Motor neuron (in vitro differentiated cells): ENCODE results near the gene SCGN. TPM values are rescaled to one million over a fixed set of nuclear protein-coding genes. Genes with fewer than 3 reads are reported as not detected.
A peak's percentile ranks its signal among the peaks of the same experiment; 100 is the strongest.

ENCODE experiments used
- ATAC-seq, 8 experiments: fragments of 200-7000 bp; cut with Tn5 transposase; replicated peaks in 6 of 8; 2 replicates each; pipeline ENCODE4 v1.8.0; 2021; ENCODE audit warnings: mild to moderate bottlenecking in 8 of 8, moderate library complexity in 8 of 8
- H3K27ac ChIP-seq, 2 donors: fragments of 250-450 bp; sonication (Bioruptor Pico); 2 replicates each; pipeline ENCODE4 v1.9.0; 2021; ENCODE audit warnings: antibody characterized with exemption in 2 of 2, mild to moderate bottlenecking in 2 of 2, moderate library complexity in 1 of 2
- H3K4me1 ChIP-seq, 2 donors: fragments of 250-450 bp; sonication (Bioruptor Pico); replicated peaks in 1 of 2; 2 replicates each; pipeline ENCODE4 v1.6.1; 2021; ENCODE audit warnings: antibody characterized with exemption in 2 of 2, mild to moderate bottlenecking in 2 of 2, moderate library complexity in 1 of 2
- H3K4me3 ChIP-seq, 5 donors: fragments of 250-450 bp; sonication (Bioruptor Pico); 2 replicates each; pipeline ENCODE4 v1.9.0; 2021; ENCODE audit warnings: antibody characterized with exemption in 5 of 5, mild to moderate bottlenecking in 5 of 5, moderate library complexity in 4 of 5
- WGBS, 10 experiments: fragments of 450-650 bp; shearing (Covaris generic); methylation state at CpG; one replicate each; pipeline ENCODE4 v1.0.0; 2022; 5-methylcytosine and 5-hydroxymethylcytosine counted together
- in situ Hi-C, 9 experiments: fragments of 400-800 bp; cut with MboI; loops; one replicate each; pipeline ENCODE4 v1.15.0; 2021; ENCODE audit warnings: low sequenced_read_pairs in 9 of 9, low pct_unique_long_range_greater_than_20kb in 2 of 9; ENCODE audit not compliant: unreplicated experiment in 9 of 9
- total RNA-seq, 8 experiments: library from RNA; unstranded; fragments of 300-600 nt; gene quantifications; 2 replicates each; pipeline versions ENCODE4 v1.2.3 to v1.2.4, GENCODE V29; 2022

The SCGN gene
- total RNA-seq, 8 experiments from 2014 or later, result 0.27 to 10.2 (median 2.3) TPM; not detected in 1

DNA sequence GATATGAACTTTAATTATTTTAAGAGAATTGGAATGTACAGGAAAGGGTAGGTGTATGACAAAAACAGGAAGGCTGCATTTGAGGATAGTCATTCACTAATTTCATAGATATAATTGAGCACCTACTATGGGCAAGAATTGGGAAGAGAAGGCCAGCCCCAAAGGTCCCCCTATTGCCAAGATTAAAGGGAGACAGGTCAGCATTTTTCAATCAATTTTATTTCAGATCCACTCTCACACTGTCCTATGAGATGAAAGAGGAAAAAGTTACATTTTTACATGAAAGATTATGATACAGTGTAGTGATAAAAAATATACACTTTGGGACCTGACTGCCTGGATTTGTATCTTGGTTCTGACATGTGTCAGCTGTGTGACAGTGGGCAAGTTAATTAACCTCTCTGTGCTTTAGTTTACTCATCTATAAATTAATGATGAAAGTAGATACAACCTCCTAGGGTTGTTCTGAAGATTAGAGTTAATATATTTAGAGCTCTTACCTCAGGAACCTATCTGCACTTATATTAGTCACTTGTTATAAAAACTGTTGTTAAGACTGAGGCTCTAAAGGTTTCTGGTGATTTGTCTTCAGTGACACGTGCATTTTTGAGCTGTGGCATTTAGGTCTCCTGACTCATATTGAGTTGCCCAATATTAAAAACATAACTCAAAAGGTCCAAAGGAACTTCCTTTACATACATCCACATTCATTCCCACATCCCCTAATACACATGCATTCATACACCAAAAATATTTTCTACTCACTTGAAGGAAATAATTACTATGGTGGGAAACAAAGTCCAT is 45.7 kb downstream of the SCGN start:
- no peak for ATAC-seq
- Histone ChIP-seq H3K4me3 (no peak overlapping the region), H3K4me1 (no peaks in the 10 kb centered on the region), H3K27ac (no peak overlapping the region)
- 0 to 78% (median 50%) methylated on average over 1 of the region's 1 CpG; no CpG with 5 or more reads in 3 of the 10 experiments for WGBS, 10 experiments
- in situ Hi-C loops, result no loop called here

DNA sequence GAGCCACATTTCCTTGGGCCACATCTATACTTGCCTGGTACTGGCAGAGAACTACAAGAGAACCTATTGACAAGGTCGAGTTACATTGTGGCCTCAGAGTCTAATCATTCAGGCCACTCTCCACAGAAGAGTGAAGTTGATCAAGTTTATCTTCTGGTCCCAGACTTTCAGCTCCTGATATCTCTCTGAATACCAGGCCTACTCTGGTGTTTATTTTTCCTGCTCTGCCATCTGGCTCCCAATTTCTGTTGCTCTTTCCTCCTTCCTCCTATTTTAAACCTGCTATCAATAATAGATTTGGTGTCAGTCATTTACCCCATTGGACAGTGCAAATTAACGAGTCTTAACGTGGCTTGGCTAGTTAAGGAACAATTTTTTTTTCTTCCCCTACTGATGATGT is 46.6 kb downstream of the SCGN start:
- ATAC-seq, result no peak
- in situ Hi-C loops, result no loop called here
- Histone ChIP-seq H3K4me3 (no peak overlapping the region), H3K27ac (no peak overlapping the region), H3K4me1 (no peaks in the 10 kb centered on the region)
- WGBS, 10 experiments, result 18 to 100% (median 50%) methylated on average over 1 to 3 of the region's 3 CpGs; no CpG with 5 or more reads in 1 of the 10 experiments

DNA sequence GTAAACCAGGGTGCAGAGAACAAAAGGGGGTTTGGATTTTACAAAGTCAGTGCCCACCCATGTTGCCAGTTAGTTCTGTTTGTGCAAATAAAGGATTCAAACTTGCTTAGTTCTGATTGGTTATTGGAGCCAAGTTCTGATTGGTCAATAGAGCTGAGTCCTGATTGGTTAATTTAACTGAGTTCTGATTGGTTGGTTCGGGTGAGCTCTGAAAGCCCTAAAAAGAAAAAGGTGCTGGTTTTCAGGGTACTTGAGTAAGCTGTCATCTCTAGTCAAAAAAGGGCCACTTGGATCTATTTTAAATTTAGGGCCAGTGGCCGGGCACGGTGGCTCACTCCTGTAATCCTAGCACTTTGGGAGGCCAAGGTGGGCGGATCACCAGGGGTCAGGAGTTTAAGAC is 47.6 kb downstream of the SCGN start:
- H3K4me1 ChIP-seq, result no peaks in the 10 kb centered on the region
- WGBS, 10 experiments, result 36 to 100% (median 88%) methylated on average over 1 to 3 of the region's 4 CpGs; no CpG with 5 or more reads in 2 of the 10 experiments
- no peak overlapping the region for H3K27ac ChIP-seq
- in situ Hi-C loops, result loop anchor here in 1 of 9 experiments (25.0 kb wide), 1 partner anchor 437 kb away; no protein-coding TSS in a partner anchor
- no peak for ATAC-seq
- no peak overlapping the region for H3K4me3 ChIP-seq

DNA sequence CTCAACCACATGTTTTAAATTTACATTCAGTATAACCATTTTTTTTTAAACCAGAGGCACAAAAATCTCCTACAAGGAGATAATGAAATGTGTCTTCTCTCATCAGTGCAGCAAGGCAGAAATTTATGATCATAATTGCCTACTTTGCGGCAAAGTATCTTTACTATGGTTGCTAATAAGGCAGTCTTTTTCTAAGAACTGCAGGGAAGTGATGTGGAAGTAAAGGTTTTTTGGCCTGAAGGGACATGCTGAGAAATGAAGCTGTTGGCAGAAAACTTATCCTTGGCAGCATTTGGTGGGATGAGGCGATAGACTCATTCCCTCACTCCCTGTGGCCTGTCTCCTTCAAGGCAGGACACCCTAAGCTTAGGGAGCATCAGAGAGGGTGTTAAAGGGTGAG is 48.7 kb downstream of the SCGN start:
- Histone ChIP-seq H3K4me1 (no peaks in the 10 kb centered on the region), H3K27ac (no peak overlapping the region), H3K4me3 (no peak overlapping the region)
- WGBS, 10 experiments, result 8 to 100% (median 100%) methylated on average over 1 to 2 of the region's 2 CpGs; no CpG with 5 or more reads in 2 of the 10 experiments
- no peak for ATAC-seq
- in situ Hi-C loops, result loop anchor here in 1 of 9 experiments (25.0 kb wide), 1 partner anchor 438 kb away; no protein-coding TSS in a partner anchor

DNA sequence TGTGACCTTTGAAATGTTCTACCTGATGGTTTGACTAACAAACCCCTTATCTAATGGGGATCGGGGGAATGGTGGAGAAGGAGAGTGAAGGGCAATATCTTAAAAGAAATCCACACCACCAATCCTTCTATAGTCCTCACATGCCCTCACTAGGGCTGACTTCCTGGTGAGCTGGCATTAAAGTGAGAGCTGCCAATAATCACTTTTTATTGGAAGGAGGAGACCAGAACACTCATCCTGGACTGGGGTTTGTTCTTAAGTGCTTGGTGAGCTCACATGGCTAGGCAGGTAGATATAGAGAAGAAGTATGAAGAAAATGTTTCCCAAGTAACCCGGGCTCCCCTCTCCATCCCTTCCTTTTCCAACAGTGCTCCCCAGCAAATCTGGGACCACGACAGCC is 49.8 kb downstream of the SCGN start:
- 0 to 100% (median 85%) methylated on average over 1 to 3 of the region's 3 CpGs; no CpG with 5 or more reads in 2 of the 10 experiments for WGBS, 10 experiments
- no peak overlapping the region for H3K4me3 ChIP-seq
- no peak for ATAC-seq
- H3K27ac ChIP-seq, result no peak overlapping the region
- H3K4me1 ChIP-seq, result no peaks in the 10 kb centered on the region
- in situ Hi-C loops, result loop anchor here in 1 of 9 experiments (25.0 kb wide), 1 partner anchor 440 kb away; no protein-coding TSS in a partner anchor

DNA sequence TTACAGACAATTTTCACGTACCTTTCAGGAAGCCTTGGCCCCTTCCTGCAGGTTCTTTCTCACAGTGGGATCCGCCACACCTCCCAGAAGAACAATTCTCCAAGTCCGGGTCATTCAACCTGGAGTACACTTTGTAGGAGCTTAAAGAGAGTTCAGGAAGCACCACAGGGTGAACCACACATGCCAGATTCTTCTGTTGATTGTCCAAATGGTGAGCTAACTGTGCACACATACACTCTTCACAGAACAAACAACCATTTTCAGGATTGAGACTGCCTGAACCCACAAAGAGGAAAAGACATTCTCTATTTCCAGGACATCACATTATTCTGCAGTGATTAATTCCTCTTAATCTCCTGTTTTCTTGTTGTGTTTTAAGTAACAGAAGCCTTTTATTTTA is 51.0 kb downstream of the SCGN start:
- no peak overlapping the region for H3K4me3 ChIP-seq
- H3K4me1 ChIP-seq, result no peaks in the 10 kb centered on the region
- ATAC-seq, result peak in 1 of 8 experiments; percentile 36
- H3K27ac ChIP-seq, result no peak overlapping the region
- in situ Hi-C loops, result loop anchor here in 1 of 9 experiments (25.0 kb wide), 1 partner anchor 441 kb away; no protein-coding TSS in a partner anchor
- 60 to 100% (median 75%) methylated on average over 1 to 2 of the region's 3 CpGs; no CpG with 5 or more reads in 3 of the 10 experiments for WGBS, 10 experiments

DNA sequence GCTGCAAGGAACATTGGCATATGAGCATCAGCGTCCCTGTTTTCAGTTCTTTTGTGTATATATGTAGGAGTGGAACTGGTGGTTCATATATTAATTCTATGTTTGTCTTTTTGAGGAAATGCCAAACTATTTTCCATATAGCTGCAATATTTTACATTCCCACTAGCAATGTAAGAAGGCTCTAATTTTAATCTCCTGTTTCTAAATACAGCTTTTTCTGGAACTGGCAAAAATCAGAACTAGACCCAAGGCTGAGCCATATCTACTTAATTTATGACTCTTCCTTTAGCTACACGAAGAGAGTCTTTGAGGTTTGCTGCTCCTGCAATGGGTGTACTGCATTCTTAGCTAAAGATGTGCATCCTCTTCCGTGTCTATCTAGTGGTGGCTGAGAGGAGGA is 52.0 kb downstream of the SCGN start:
- in situ Hi-C loops, result loop anchor here in 1 of 9 experiments (25.0 kb wide), 1 partner anchor 442 kb away; no protein-coding TSS in a partner anchor
- Histone ChIP-seq H3K4me1 (no peaks in the 10 kb centered on the region), H3K4me3 (no peak overlapping the region), H3K27ac (no peak overlapping the region)
- 0 to 100% (median 50%) methylated on average over 1 to 3 of the region's 3 CpGs; no CpG with 5 or more reads in 1 of the 10 experiments for WGBS, 10 experiments
- no peak for ATAC-seq

DNA sequence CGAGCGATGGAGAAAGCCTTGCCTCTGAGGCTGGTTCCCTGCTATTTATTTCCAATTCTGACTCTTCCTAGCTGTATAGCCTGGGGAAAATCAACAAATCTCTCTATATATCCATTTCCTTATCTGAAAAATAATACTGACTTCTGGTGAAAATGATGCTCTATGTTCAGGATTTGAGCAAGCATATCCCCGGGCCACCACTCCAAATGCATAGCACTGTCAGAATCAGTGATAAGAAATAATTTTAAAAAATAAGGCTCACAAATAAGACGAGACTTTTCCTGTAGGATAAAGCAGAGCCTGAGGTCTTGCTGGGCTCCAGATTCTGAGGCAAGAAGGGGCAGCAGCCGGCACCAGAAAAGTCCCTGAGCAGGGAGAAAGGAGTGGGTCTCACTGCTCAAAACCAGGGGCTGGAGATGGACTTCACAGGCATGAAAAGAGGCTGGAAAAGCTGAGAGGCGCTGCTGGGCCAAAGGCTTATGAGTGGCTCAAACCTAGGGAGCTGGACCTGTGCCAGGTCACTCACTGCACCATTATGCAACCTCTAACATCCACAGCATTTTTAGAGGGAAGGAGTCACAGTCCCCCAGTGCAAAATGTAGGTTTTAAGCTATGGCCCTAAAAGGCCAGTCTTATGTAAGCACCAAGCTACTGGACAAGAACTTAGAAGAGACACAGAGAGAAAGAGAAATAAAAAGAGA is 54.4 kb downstream of the SCGN start:
- Histone ChIP-seq H3K4me1 (no peaks in the 10 kb centered on the region), H3K4me3 (no peak overlapping the region), H3K27ac (no peak overlapping the region)
- ATAC-seq, result peak in 1 of 8 experiments; percentile 21
- WGBS, 10 experiments, result 37 to 89% (median 77%) methylated on average over 1 to 6 of the region's 6 CpGs; no CpG with 5 or more reads in 1 of the 10 experiments
- in situ Hi-C loops, result loop anchor here in 1 of 9 experiments (25.0 kb wide), 1 partner anchor 444 kb away; no protein-coding TSS in a partner anchor

DNA sequence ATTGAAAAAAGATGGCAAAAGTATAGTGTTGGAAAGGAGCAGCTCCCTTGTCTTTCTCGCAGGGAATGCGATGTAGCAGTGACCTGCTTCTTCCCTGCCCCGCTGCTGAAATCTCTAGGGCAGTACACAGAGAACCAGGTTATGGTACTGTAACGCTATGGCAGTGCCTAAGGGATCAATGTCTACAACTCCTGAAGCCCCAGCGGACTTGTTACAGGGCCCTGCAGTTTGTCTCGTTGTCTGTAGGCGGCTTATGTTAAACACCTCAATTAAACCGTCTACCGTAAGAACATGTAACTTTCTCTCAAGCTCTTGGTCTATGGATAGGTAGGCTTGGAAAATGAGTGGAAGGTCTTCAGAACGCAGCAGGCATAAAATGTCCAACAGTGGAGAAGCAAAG is 57.7 kb downstream of the SCGN start:
- 0 to 100% (median 91%) methylated on average over 1 to 7 of the region's 10 CpGs; no CpG with 5 or more reads in 2 of the 10 experiments for WGBS, 10 experiments
- H3K4me1 ChIP-seq, result peaks cover 16 to 21% of the 10 kb centered on the region in 2 donors
- no peak overlapping the region for H3K27ac ChIP-seq
- in situ Hi-C loops, result loop anchor here in 1 of 9 experiments (25.0 kb wide), 1 partner anchor 447 kb away; no protein-coding TSS in a partner anchor
- no peak for ATAC-seq
- no peak overlapping the region for H3K4me3 ChIP-seq

DNA sequence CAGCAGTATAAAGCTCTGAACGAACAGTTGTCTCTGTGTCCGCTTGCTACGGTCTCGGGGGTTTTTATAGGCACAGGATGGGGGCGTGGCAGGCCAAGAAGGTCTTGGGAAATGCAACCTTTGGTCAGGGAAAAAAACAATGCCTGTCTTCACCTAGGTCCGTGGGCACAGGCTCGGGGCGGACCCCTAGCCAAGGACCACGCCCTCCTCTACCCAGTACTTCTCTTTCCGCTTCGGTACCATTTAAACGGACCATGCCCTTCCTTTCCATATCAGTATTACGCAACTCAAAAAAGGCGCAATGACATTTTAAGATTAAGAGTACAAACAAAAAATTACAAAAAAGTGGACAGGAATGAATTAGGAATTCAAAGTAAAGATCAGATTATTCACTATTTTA is 58.3 kb downstream of the SCGN start:
- 56 to 98% (median 88%) methylated on average over 2 to 13 of the region's 14 CpGs; no CpG with 5 or more reads in 1 of the 10 experiments for WGBS, 10 experiments
- in situ Hi-C loops, result loop anchor here in 1 of 9 experiments (25.0 kb wide), 1 partner anchor 448 kb away; no protein-coding TSS in a partner anchor
- no peak for ATAC-seq
- Histone ChIP-seq H3K27ac (no peak overlapping the region), H3K4me1 (peaks cover 16 to 22% of the 10 kb centered on the region in 2 donors), H3K4me3 (no peak overlapping the region)

DNA sequence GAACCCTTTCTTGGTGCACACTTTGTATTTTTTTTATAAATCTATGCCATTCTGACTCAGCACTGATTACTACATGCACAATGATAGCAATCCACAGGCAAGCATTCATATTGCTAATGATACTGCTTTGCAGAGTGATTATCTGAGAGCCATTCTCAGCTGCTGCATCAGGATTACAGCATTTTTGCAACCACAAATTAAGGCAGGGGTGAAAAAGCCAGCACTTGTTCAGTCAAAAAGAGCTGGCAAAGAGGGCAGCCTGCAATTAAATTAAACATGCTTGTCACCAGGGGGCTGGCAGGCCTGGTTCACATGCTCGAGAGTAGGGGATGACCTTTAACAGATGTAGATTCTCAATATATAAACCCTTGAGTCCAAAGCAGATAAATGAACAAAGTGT is 61.8 kb downstream of the SCGN start:
- WGBS, 10 experiments, result 0 to 38% (median 20%) methylated on average over 1 of the region's 1 CpG; no CpG with 5 or more reads in 5 of the 10 experiments
- Histone ChIP-seq H3K27ac (peak overlapping the region; percentile 38 to 50), H3K4me3 (no peak overlapping the region), H3K4me1 (peaks cover 16 to 25% of the 10 kb centered on the region in 2 donors)
- ATAC-seq, result peak; percentile 60 to 96 (median 83)
- in situ Hi-C loops, result loop anchor here in 1 of 9 experiments (25.0 kb wide), 1 partner anchor 452 kb away; no protein-coding TSS in a partner anchor

DNA sequence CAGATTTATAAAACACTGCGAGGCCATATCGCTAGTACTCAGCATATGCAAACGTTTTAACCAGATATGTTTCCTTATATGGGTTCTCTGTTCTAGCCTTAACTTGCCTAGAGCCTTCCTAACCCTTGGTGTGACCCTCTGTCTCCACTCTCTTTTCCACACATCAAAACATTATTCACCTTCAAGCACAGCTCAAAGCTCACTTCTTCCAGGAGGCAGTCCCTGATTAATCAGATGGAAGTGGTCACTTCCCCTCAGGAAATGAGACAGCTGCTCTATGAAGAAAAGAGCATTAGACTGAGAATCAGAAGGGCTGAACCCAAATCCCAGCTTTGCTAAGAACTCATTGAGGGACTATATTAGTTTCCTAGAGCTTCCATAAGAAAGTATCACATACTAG is 62.8 kb downstream of the SCGN start:
- Histone ChIP-seq H3K4me3 (no peak overlapping the region), H3K27ac (peak overlapping the region in 1 of 2 donors; percentile 38), H3K4me1 (peaks cover 16 to 25% of the 10 kb centered on the region in 2 donors)
- ATAC-seq, result peak in 2 of 8 experiments; percentile 23 to 45
- WGBS, 10 experiments, result 0 to 73% (median 56%) methylated on average over 1 to 3 of the region's 3 CpGs; no CpG with 5 or more reads in 2 of the 10 experiments
- in situ Hi-C loops, result loop anchor here in 1 of 9 experiments (25.0 kb wide), 1 partner anchor 452 kb away; no protein-coding TSS in a partner anchor
